HG03108 (cell line): ENCODE measurements around the gene USP16.
"Not testable (repeated sequence)": the region's sequence is repeated elsewhere in the genome, so short reads cannot be mapped to it uniquely, and the experiment has no call there.

Source experiments
- ATAC-seq: cut with Tn5 transposase; IDR thresholded peaks from one replicate; pipeline ENCODE4 v1.9.1; 2021; ENCODE audit warnings: moderate library complexity; ENCODE audit not compliant: unreplicated experiment

Gene USP16

DNA sequence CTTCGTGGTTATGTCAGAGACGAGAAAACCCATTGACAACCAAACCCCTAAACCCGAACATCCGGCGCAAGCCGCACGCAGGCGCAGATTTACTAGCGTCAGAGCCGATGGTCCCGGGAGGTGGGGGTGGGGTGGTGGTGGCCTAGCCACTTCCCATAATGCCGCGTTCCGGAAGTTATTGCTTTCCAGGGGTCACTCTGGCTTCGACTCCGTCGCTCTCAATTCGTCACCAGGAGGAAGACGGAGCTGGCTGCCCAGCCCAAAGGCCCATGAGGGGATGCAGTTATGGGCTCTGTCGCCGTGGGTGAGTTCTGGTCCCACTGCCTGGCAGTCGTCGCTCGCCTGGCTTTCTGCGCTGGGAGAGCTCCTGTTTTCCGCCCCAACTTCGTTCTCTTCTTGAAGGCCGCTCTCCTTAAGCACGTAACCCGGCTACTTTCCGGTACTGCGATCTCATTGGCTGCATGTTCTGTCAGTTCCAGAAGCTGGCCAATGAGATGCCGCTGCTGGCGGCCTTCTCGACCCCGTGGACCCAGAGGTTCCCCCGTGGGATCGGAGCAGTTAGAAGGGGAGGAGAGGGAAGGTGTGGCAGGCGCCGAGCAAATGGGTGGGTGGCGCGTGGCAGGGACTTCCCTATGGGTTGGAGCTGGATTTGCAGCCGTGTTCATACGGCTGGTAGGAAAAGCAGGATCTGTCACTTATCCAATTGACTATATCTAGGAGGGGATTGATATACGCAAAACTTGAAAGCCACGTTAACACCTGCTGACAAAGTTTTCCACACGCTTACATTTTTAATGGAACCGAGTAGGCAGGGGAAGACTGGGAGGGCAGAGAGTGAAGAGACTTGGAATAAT lies at the start of gene USP16:
Gene USP16, plus strand, starts transcription at position 195 of the 854 bp plus-strand sequence. CDS start 3,246 bp downstream, outside the sequence.
- ATAC-seq: peak; percentile 94

GRCh38 chr21:28975397-28975796 lies 49.1 kb upstream of the USP16 start:
- no peak for ATAC-seq

DNA sequence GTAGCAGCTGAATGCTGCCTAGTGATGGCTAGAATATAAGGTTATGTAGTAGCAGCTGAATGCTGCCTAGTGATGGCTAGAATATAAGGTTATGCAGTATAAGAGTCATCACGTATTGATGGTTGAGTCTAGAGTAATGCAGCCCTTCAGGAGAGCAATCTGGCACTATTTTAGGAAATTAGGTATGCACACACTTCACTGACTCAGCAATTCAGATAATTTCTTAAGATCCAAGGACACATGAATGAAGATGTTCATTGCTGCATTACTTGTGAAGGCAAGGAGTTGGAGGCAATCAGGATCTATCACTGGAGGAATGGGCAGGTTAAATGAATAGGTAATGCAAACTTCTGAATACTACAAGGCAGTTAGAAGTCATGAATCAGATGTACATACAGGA lies 45.4 kb upstream of the USP16 start:
- no peak for ATAC-seq

DNA sequence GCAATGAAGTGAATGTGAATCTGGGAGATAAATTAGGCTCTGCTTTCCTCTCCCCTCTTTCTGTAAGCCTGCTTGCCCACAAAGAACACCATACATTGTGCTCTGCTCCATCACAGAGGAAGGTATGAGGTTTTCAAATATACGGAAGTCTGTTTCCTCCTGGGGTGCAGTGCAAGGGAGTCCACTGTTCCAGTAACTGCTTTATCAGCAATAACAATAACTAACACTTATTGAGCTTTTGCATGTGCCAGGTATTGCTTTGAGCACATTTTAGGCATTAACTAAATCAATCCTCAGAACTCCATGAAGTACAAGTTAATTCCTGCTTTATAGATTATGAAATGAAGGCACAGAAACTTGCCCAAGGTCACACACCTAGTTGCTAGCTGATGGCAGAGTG lies 41.8 kb upstream of the USP16 start:
- ATAC-seq: no peak

- ATAC-seq: no peak
These were observed 37.8 kb upstream of the USP16 start for GRCh38 chr21:28986677-28987076.

- ATAC-seq: not testable (repeated sequence)
These were observed 36.3 kb upstream of the USP16 start for GRCh38 chr21:28988146-28988545.

DNA sequence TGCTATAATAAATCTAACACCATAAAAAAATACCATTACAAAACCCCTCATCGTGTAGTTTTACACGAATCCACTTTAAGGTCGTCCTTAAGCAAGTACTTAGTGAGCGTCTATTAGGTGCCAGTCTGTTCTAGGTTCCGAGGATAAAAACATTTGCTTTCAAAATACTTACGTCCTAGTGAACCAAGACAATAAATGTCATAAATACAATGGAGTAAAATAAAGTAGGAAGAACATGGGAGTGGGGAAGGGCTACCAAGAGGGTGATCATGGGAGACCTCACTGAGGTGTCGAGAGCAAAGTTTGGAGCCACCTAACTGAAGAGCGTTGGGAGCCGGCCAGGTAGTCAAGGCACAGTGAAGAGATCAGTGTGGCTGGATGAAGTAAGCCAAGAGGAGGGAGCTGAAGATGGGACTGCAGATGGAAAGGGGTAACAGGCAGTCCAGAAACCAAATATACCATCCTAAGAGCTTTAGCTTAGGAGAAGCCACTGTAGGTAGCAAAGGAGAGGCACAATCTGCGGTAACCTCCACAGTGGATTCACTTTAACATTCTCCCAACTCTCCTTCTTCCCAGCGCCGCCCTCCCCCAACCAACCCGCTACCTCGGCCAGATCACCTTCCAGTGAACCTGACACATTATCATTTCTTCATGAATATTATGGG lies 32.5 kb upstream of the USP16 start:
- ATAC-seq: no peak

GRCh38 chr21:28992526-28993292 lies 31.8 kb upstream of the USP16 start, which contains the start of gene LTN1:
Gene LTN1, minus strand, starts transcription at chr21:28992877. Its CDS starts 72 bp downstream, at chr21:28992805.
- ATAC-seq: peak; percentile 99

GRCh38 chr21:28993293-28993629 lies 31.2 kb upstream of the USP16 start:
- ATAC-seq: no peak

DNA sequence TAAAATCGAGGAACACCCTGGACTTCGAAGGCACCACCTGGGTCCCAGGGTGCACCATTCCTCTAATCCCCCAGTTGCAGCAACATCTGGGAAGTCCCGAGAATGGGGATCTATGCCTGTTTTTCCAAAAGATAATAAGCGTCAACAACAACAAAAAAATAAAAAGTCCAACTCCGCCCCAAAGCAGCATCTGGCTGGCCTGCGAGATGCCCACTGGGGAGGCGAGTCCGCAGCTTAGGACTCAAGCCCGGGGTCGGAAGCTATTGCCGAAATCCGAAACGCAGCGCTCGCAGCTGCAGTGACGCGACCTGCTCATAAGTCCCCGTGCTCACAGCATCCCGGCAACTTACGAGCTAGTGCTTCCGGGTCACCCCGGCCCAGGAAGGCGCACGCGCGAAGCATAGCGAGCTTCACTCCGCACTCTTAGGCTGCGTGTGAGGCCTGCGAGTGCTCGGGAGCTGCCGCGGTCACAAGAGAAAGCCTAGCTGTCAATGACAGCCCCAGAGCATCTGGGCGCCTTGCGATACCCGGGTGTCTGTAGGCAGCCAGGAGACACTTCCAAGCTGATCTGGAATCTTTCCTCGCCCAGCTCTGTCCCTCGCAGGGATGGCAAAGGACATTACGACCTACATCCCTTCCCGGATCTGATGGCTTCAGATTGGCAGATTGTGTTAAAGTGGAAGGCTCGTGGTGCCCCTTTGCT lies 21.9 kb upstream of the USP16 start:
- ATAC-seq: peak; percentile 100

DNA sequence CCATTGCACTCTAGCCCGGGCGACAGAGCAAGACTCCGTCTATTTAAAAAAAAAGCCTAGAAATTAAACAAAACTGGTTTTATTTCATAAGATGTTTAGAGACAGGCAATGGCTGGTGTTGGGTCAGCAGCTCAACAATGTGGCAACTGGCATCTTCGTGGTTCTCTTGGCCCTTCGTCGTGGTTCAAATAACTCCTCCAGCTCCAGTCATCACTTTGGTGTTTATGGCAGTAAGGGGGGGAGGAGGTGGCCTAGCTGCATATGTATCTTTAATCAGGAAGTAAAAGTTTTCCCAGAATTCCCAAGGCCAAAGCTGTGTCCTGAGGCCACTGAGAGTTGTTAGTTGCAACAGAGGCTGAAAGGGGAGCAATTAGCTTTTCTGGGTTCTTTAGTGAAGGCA lies 18.8 kb upstream of the USP16 start:
- no peak for ATAC-seq

DNA sequence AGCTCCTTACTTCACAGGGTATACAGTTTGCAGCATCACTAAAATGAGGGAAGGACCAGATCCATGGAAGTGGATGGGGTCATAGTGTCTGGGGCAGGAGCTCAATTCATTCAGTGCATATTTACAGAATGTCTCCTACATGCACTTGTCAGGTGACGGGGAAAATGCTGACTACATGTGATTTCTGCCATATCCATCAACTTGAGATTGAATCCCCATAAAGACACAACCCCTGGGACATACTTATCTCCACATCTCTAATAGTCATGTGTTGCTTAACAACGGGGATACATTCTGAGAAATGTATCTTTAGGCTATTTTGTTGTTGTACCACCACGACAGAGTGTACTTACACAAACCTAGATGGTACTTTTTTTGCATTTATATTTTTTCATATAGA lies 17.3 kb upstream of the USP16 start:
- no peak for ATAC-seq

DNA sequence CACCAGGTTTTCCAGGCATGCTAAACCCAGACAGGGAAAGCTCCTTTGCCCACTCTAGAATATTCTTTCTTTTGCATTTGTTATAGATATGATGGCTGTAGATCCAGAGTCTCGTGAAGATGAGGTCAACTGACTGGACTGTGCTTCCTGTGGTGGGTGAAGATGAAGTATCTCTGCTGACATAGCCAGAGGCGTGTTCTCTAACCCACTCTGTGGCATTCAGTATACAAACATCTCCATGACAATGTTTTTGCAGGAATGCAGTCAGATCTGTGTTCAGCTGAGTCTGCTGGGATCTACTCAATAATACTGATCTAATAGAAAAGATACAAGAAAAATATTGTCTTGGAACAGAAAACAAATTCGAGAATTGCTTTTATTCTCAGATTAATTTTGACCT lies 16.7 kb upstream of the USP16 start:
- no peak for ATAC-seq

DNA sequence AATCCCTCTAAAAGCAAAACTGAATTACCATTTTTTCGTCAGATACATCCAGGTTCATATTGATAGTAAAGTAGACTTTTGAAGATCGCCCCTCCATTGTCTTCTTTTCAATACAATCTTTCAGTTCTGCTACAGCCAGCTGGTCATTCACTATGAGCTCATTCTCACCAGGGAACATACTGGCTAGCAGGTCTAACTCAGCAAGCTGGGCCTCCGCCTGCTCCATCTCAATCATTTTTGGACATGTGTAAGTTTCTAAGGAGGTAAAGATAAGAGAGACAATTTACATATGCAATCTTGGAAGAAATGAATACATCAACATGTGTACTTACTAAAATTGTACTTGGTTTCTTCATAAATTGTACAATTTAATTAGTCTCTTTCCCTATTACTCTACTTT lies 16.1 kb upstream of the USP16 start:
- ATAC-seq: no peak

GRCh38 chr21:29011236-29011635 lies 13.2 kb upstream of the USP16 start:
- not testable (repeated sequence) for ATAC-seq

DNA sequence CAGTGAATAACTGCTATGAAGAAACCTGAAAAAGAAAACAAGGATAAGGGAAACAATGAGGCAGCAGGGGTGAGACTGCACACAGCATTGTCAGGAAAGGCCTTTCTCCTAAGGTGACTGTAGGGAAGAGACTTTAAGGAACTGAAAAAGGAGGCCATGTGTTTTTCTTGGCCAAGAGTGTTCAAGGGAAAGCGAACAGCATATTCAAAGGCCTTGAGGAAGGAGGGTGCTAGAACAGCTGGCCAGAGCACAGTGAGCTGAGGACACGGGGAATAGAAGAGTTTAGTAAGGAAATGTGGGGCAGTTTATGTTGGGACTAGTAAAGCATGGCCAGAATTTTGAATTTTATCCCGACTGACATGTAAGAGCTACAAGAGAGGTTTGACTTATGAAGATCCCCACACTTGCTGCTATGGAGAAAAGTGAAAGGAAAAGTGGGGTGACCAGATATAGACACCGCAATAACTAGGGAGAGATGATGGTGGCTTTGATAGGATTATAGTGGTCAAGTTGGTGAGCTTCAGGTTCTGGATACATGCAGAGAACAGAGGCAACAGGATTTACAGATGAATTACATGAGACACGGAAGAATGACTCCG lies 6.7 kb upstream of the USP16 start:
- ATAC-seq: no peak

DNA sequence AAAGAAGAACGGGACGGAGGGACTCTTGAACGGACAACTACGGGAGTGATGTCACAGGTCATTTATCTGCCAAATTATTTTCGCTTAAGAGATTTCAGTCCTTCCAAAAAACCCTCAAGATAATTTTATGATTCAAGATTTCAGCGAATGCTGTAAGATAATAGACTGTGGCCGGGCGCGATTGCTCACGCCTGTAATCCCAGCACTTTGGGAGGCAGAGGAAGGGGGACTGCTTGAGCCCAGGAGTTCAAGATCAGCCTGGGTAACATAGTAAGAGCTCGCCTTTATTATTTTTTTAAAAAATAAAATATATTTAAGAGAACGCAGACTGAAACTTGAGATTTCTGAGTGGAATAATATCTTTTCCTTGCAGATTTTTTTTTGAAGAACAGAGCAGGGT lies 5.9 kb upstream of the USP16 start:
- peak; percentile 6 for ATAC-seq

GRCh38 chr21:29022166-29022565 lies 2.3 kb upstream of the USP16 start:
- ATAC-seq: no peak

DNA sequence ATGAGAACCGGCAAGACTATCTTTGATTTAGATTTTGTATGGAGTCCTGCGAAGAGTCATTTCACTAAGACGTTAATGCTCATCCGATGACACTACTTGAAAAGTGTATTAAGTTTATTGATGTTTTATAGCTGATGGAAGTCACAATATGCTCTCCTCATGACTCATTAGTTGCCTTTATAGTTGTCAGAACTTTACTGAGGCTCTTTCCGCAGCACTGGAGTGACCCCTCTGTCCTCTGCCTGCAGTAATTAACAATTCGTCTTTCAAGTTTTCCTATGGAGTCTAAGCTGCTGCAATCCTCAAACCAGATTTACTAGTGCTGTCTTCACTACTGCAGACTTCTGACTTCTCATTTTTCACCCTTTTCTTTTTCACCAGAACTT lies 853 bp downstream of the USP16 start:
- no peak for ATAC-seq

GRCh38 chr21:29029524-29029923 lies 5.1 kb downstream of the USP16 start:
- no peak for ATAC-seq

DNA sequence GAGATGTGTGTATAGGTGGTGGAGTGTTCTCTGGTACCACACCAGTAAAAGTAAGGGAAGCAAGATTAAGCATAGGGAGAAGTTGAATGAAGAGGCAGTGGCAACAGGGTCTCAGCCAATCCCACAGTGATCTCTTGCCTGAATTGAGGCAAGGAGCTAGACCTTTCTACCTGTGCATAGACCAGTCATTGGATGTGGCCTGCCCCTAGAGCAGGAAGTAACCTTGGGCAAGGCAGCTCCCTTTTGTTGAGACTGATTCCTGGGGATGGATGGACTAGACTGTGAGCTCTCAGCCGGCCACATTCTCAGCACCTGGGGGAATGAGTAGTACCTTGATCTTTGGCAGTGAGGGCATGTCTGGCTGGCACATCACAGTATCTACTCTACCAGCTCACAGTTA lies 6.4 kb downstream of the USP16 start:
- no peak for ATAC-seq
